H1 (cell line): ENCODE results near the gene LYRM4. TPM values are rescaled to one million over a fixed set of nuclear protein-coding genes. Genes with fewer than 3 reads are reported as not detected.

Source experiments
- CTCF ChIA-PET: fragments of 300-600 bp; sonication (Branson Sonifier 250); formaldehyde crosslinking; loops from one replicate; lab custom pipeline; 2021; ENCODE audit not compliant: partially characterized antibody; lab: Charles Lee
- POLR2A ChIA-PET: fragments of 300-600 bp; sonication (Branson Sonifier 250); formaldehyde crosslinking; loops from one replicate; lab custom pipeline; 2021; ENCODE audit warnings: inconsistent platforms; ENCODE audit not compliant: partially characterized antibody; lab: Charles Lee
- DNase-seq, 2 experiments: peaks; one replicate each; pipeline versions ENCODE4 v3.0.0 to v3.0.0-alpha.2; 2010 to 2022; ENCODE audit warnings: low spot score in 2 of 2, low read depth in 1 of 2, mixed read lengths in 1 of 2
- FAIRE-seq: peaks from 2 replicates; lab custom pipeline; 2011; peaks lifted over from hg19 to GRCh38; lab: Jason Lieb, UNC
- H2AFZ ChIP-seq: 2 replicates; pipeline ENCODE4 v1.8.1; 2012; ENCODE audit warnings: low read length, inconsistent platforms
- H2AK5ac ChIP-seq: 2 replicates; pipeline ENCODE4 v1.6.1; 2013; ENCODE audit warnings: low read depth, low read length
- H2BK120ac ChIP-seq: replicated peaks from 2 replicates; pipeline ENCODE3; 2013; ENCODE audit warnings: low read depth, low read length, inconsistent platforms
- H2BK12ac ChIP-seq: 2 replicates; pipeline ENCODE4 v1.6.1; 2013; ENCODE audit warnings: low read depth, low read length
- H2BK15ac ChIP-seq: 2 replicates; pipeline ENCODE4 v1.6.1; 2013; ENCODE audit warnings: low read length
- H2BK20ac ChIP-seq: 2 replicates; pipeline ENCODE4 v1.6.1; 2013; ENCODE audit warnings: low read length
- H2BK5ac ChIP-seq: 2 replicates; pipeline ENCODE4 v1.6.1; 2013; ENCODE audit warnings: low read depth, low read length
- H3K14ac ChIP-seq: 2 replicates; pipeline ENCODE4 v1.6.1; 2013; ENCODE audit warnings: inconsistent platforms; ENCODE audit not compliant: insufficient read length
- H3K18ac ChIP-seq: 2 replicates; pipeline ENCODE4 v1.6.1; 2013; ENCODE audit warnings: low read length; ENCODE audit errors: extremely low read depth
- H3K23ac ChIP-seq: 2 replicates; pipeline ENCODE4 v1.6.1; 2013; ENCODE audit warnings: inconsistent platforms; ENCODE audit not compliant: insufficient read length
- H3K23me2 ChIP-seq: 2 replicates; pipeline ENCODE4 v1.6.1; 2013; ENCODE audit warnings: low read depth, low read length
- H3K27ac ChIP-seq: 2 replicates; pipeline ENCODE4 v1.6.1; 2011; ENCODE audit warnings: low read depth, low read length, inconsistent platforms
- H3K27me3 ChIP-seq, 4 experiments: replicated peaks in 1 of 4; 1 replicate in 1 of 4; 2 replicates in 3 of 4; pipeline versions ENCODE4 v1.6.1 to v1.8.1; 2011 to 2013; ENCODE audit warnings: low read length in 3 of 4, mild to moderate bottlenecking in 3 of 4, inconsistent platforms in 2 of 4, mixed read lengths in 2 of 4, moderate library complexity in 1 of 4; ENCODE audit not compliant: control insufficient read depth in 3 of 4, insufficient read depth in 3 of 4; ENCODE audit errors: extremely low read depth in 1 of 4
- H3K36me3 ChIP-seq, 4 experiments: 2 replicates each; pipeline versions ENCODE4 v1.6.1 to v1.8.1; 2011 to 2013; ENCODE audit warnings: mild to moderate bottlenecking in 4 of 4, low read length in 3 of 4, moderate library complexity in 2 of 4, control low read depth in 1 of 4, inconsistent platforms in 1 of 4; ENCODE audit not compliant: insufficient read depth in 4 of 4, control insufficient read depth in 2 of 4
- H3K4ac ChIP-seq: replicated peaks from 2 replicates; pipeline ENCODE3; 2013; ENCODE audit warnings: low read length, low read depth, mixed read lengths, inconsistent platforms; ENCODE audit not compliant: insufficient read length
- H3K4me1 ChIP-seq, 4 experiments: replicated peaks in 1 of 4; 1 replicate in 1 of 4; 2 replicates in 3 of 4; pipeline versions ENCODE4 v1.6.1 to v1.8.1; 2011 to 2013; ENCODE audit warnings: low read length in 3 of 4, inconsistent platforms in 2 of 4, mixed read lengths in 1 of 4; ENCODE audit not compliant: insufficient read depth in 4 of 4, control insufficient read depth in 3 of 4
- H3K4me2 ChIP-seq, 2 experiments: 2 replicates each; pipeline versions ENCODE4 v1.6.1 to v1.8.1; 2011 to 2013; ENCODE audit warnings: low read depth in 2 of 2, low read length in 2 of 2, control low read depth in 1 of 2, inconsistent platforms in 1 of 2, mild to moderate bottlenecking in 1 of 2; ENCODE audit not compliant: insufficient read depth in 1 of 2
- H3K4me3 ChIP-seq, 4 experiments: fragments of 200-600, 300-600 bp in 1 of 4; sonication (generic), shearing (Covaris generic), sonication (Bioruptor Twin) in 1 of 4; 2 replicates each; pipeline versions ENCODE4 v1.5.1 to v1.8.1; 2011 to 2016; ENCODE audit warnings: low read length in 4 of 4, low read depth in 3 of 4, control low read depth in 2 of 4, inconsistent platforms in 2 of 4, mild to moderate bottlenecking in 2 of 4, mixed read lengths in 1 of 4, moderate library complexity in 1 of 4; ENCODE audit not compliant: insufficient read depth in 2 of 4; ENCODE audit errors: extremely low read depth in 1 of 4
- H3K56ac ChIP-seq: replicated peaks from 2 replicates; pipeline ENCODE3; 2013; ENCODE audit warnings: low read depth, mild to moderate bottlenecking, mixed read lengths, low read length, inconsistent platforms; ENCODE audit not compliant: insufficient read length
- H3K79me1 ChIP-seq: 2 replicates; pipeline ENCODE4 v1.6.1; 2013; ENCODE audit warnings: low read depth, low read length, control low read depth
- H3K79me2 ChIP-seq, 2 experiments: 2 replicates each; pipeline versions ENCODE4 v1.6.1 to v1.8.1; 2012 to 2013; ENCODE audit warnings: low read length in 2 of 2, mild to moderate bottlenecking in 2 of 2, inconsistent platforms in 1 of 2; ENCODE audit not compliant: insufficient read depth in 2 of 2, control insufficient read depth in 1 of 2
- H3K9ac ChIP-seq, 4 experiments: replicated peaks in 1 of 4; 1 replicate in 1 of 4; 2 replicates in 3 of 4; pipeline versions ENCODE4 v1.6.1 to v1.8.1; 2011 to 2013; ENCODE audit warnings: low read depth in 3 of 4, low read length in 3 of 4, control low read depth in 2 of 4, mild to moderate bottlenecking in 2 of 4, moderate library complexity in 2 of 4, inconsistent platforms in 1 of 4; ENCODE audit errors: extremely low read depth in 1 of 4
- H3K9me3 ChIP-seq, 2 experiments: 2 replicates each; pipeline versions ENCODE4 v1.6.1 to v1.8.1; 2012 to 2013; ENCODE audit warnings: mild to moderate bottlenecking in 2 of 2, moderate library complexity in 2 of 2, control low read depth in 1 of 2, inconsistent platforms in 1 of 2, low read depth in 1 of 2, low read length in 1 of 2, mixed read lengths in 1 of 2; ENCODE audit not compliant: insufficient read depth in 2 of 2
- H4K20me1 ChIP-seq, 2 experiments: replicated peaks in 1 of 2; 2 replicates each; pipeline versions ENCODE3 to v1.8.1; 2011 to 2013; ENCODE audit warnings: inconsistent platforms in 2 of 2, low read length in 2 of 2, mild to moderate bottlenecking in 1 of 2; ENCODE audit not compliant: insufficient read depth in 2 of 2, control insufficient read depth in 1 of 2
- H4K5ac ChIP-seq: 2 replicates; pipeline ENCODE4 v1.6.1; 2013; ENCODE audit warnings: low read length, low read depth, mixed read lengths, inconsistent platforms; ENCODE audit not compliant: insufficient read length
- H4K8ac ChIP-seq: 2 replicates; pipeline ENCODE4 v1.8.0; 2013; ENCODE audit warnings: mild to moderate bottlenecking, moderate library complexity, low read length, inconsistent platforms; ENCODE audit not compliant: insufficient read depth; ENCODE audit errors: extremely low read depth
- H4K91ac ChIP-seq: replicated peaks from 2 replicates; pipeline ENCODE3; 2013; ENCODE audit warnings: low read length, mixed read lengths, inconsistent platforms; ENCODE audit not compliant: insufficient read length
- CTBP2 ChIP-seq: IDR thresholded peaks from 2 replicates; pipeline ENCODE4 v1.7.0; 2011; ENCODE audit warnings: borderline replicate concordance, mild to moderate bottlenecking, moderate library complexity, mixed read lengths, low read length; ENCODE audit not compliant: insufficient read depth, insufficient read length
- KDM4A ChIP-seq: IDR thresholded peaks from one replicate; pipeline ENCODE4 v1.7.1; 2012; ENCODE audit warnings: low read depth, mild to moderate bottlenecking, moderate library complexity, low read length, inconsistent platforms; ENCODE audit not compliant: severe bottlenecking
- MAFK ChIP-seq: IDR thresholded peaks from 2 replicates; pipeline ENCODE4 v1.6.1; 2012; ENCODE audit warnings: low read depth, mild to moderate bottlenecking, improper control_type of control experiment, low read length
- SRF ChIP-seq: IDR thresholded peaks from 2 replicates; pipeline ENCODE4 v1.6.1; 2011; ENCODE audit warnings: mild to moderate bottlenecking, low read depth, low read length, moderate library complexity
- SUZ12 ChIP-seq: fragments of 200-600 bp; sonication (generic); IDR thresholded peaks from 2 replicates; pipeline ENCODE4 v1.6.1; 2012; ENCODE audit warnings: mild to moderate bottlenecking, inconsistent platforms, low read length, moderate library complexity, mixed read lengths
- TBP ChIP-seq: IDR thresholded peaks from 2 replicates; pipeline ENCODE4 v1.6.1; 2011; ENCODE audit warnings: low read depth, low read length, improper control_type of control experiment
- YY1 ChIP-seq: IDR thresholded peaks from 2 replicates; pipeline ENCODE4 v1.6.1; 2011; ENCODE audit warnings: low read depth, mild to moderate bottlenecking, low read length
- WGBS, 2 experiments: shearing (Covaris generic) in 1 of 2; methylation state at CpG; one replicate each; pipeline versions ENCODE4 v1.1.6 to v1.1.7; 2013 to 2015; ENCODE audit warnings: low lambda C conversion rate in 2 of 2, mixed read lengths in 2 of 2, inconsistent platforms in 1 of 2, low coverage in 1 of 2, missing lambda C conversion rate in 1 of 2; ENCODE audit not compliant: insufficient replicate concordance in 2 of 2, insufficient coverage in 1 of 2, insufficient read length in 1 of 2; ENCODE audit errors: extremely low coverage in 1 of 2, missing lambda C conversion rate in 1 of 2; 5-methylcytosine and 5-hydroxymethylcytosine counted together
- polyA plus RNA-seq, 7 experiments: library from polyadenylated mRNA; depleted of rRNA in 3 of 7; stranded (reverse) in 5 of 7; unstranded in 2 of 7; fragments of >200 nt in 5 of 7; fragments of 200-250 nt in 2 of 7; gene quantifications; 1 replicate in 5 of 7; 2 replicates in 1 of 7; 4 replicates in 1 of 7; pipeline versions ENCODE4 v1.2.1 to v1.2.3, GENCODE V29; 2011 to 2013; ENCODE audit warnings: missing spikeins in 2 of 7, mixed read lengths in 2 of 7
- total RNA-seq: library from RNA; stranded (reverse); fragmentation: NEBNext Ultra II Directional; extraction: Animal tissue kit (Norgen Biotek cat#: 25700); gene quantifications from 2 replicates; pipeline ENCODE4 v1.2.1, GENCODE V29; 2021

The LYRM4 gene
- total and polyA plus RNA-seq, 2 of the 8 experiments (the other 6 are each of a cell fraction or from before 2014, with no cell fraction given) = 56.6 to 62.8 TPM

DNA sequence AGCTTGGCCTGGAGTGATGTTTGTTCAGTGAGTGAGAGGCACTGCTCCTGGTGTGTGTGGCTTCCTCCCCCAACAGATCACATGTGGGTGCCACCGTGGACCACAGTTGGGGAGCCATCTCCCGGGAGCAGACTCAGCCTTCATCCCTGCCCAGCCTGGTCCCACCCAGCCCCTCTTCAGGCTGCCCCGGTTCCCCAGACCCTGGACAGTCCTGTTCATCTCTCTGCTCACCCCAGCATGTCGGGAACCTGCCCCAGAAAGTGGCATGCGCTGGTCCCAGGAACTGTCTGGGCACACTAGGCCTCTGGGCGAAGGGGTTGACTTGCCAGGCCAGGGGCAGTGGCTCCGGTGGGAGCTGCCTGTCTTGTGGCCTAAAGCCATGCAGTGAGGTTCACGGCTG lies 197.1 kb downstream of the LYRM4 start:
- no peak overlapping the region for H3K4me3 ChIP-seq
- H3K18ac ChIP-seq = no peak overlapping the region
- H2BK20ac ChIP-seq = no peak overlapping the region
- no peak overlapping the region for H3K4ac ChIP-seq
- no peak for DNase-seq
- H3K56ac ChIP-seq = no peak overlapping the region
- H4K5ac ChIP-seq = no peak overlapping the region
- TF ChIP-seq MAFK (no peak), SUZ12 (no peak), TBP (no peak), SRF (no peak), KDM4A (no peak), CTBP2 (no peak), YY1 (no peak)
- TF ChIP-seq, all 59 proteins: peak for 0
- Histone ChIP-seq H4K91ac (no peak overlapping the region), H3K23me2 (no peaks in the 10 kb centered on the region), H3K79me2 (no peaks in the 10 kb centered on the region), H2AFZ (no peak overlapping the region), H3K79me1 (no peaks in the 10 kb centered on the region), H3K14ac (no peak overlapping the region), H2BK15ac (no peak overlapping the region), H4K20me1 (no peaks in the 10 kb centered on the region), H3K9me3 (no peaks in the 10 kb centered on the region; a peak in 1 of 4 replicates), H3K27ac (no peak overlapping the region), H3K27me3 (no peaks in the 10 kb centered on the region), H3K36me3 (no peaks in the 10 kb centered on the region), H3K9ac (no peak overlapping the region), H3K4me2 (no peak overlapping the region), H3K23ac (no peak overlapping the region), H3K4me1 (no peaks in the 10 kb centered on the region), H2AK5ac (no peak overlapping the region), H2BK12ac (no peak overlapping the region), H4K8ac (0 out of 2 replicates have a peak overlapping the region, but pooled peaks have one; percentile 80), H2BK120ac (no peak overlapping the region), H2BK5ac (no peak overlapping the region)
- WGBS, 2 experiments = 88% methylated on average over 7 of the region's 8 CpGs; no CpG with 5 or more reads in 1 of the 2 experiments
- CTCF ChIA-PET = no interaction called here
- POLR2A ChIA-PET = no interaction called here
- no peak for FAIRE-seq
